ENCODE data around the gene SCP2.

Gene SCP2

GRCh38 chr1:52937433-52938182 is 10.5 kb downstream of the SCP2 start:
- H3F3A ChIP-seq (ENCODE audit: low read depth), result no peaks in the 10 kb centered on the region
- no peaks in the 10 kb centered on the region for H4K20me1 ChIP-seq (ENCODE audit: insufficient read depth, low read length, poor library complexity, severe bottlenecking)
- no peak overlapping the region for H3K4me2 ChIP-seq (ENCODE audit: low read depth, low read length, poor library complexity, severe bottlenecking)
- no peaks in the 10 kb centered on the region for H3K27me3 ChIP-seq (ENCODE audit: insufficient read depth, low read length, poor library complexity, severe bottlenecking)
- H3K36me3 ChIP-seq (ENCODE audit: insufficient read depth, low read length), result no peaks in the 10 kb centered on the region
- H3K79me2 ChIP-seq (ENCODE audit: insufficient read depth, low read length), result no peaks in the 10 kb centered on the region
- no peaks in the 10 kb centered on the region for H3K9me3 ChIP-seq (ENCODE audit: insufficient read depth, low read depth, low read length)
- H3K4me3 ChIP-seq (ENCODE audit: low read length, poor library complexity, severe bottlenecking), result no peak overlapping the region
- TF ChIP-seq EZH2phosphoT487 (IDR thresholded peaks at IDR 0.05; ENCODE audit: borderline replicate concordance) (no peak), CTCF (conservative IDR thresholded peaks at IDR 0.05; ENCODE audit: low read length) (no peak)
- H3K9me2 ChIP-seq (replicated peaks; ENCODE audit: low read depth, low read length), result no peaks in the 10 kb centered on the region
- H3K9ac ChIP-seq (ENCODE audit: low read depth, low read length, poor library complexity, severe bottlenecking), result no peak overlapping the region
- no peaks in the 10 kb centered on the region for H3K4me1 ChIP-seq (ENCODE audit: insufficient read depth, low read length, poor library complexity, severe bottlenecking)
- no peak overlapping the region for H2AFZ ChIP-seq (ENCODE audit: low read length)

GRCh38 chr1:52938183-52938451 is 11.0 kb downstream of the SCP2 start:
- no peaks in the 10 kb centered on the region for H3K9me3 ChIP-seq (ENCODE audit: insufficient read depth, low read depth, low read length)
- H4K20me1 ChIP-seq (ENCODE audit: insufficient read depth, low read length, poor library complexity, severe bottlenecking), result no peaks in the 10 kb centered on the region
- TF ChIP-seq EZH2phosphoT487 (IDR thresholded peaks at IDR 0.05; ENCODE audit: borderline replicate concordance) (no peak), CTCF (conservative IDR thresholded peaks at IDR 0.05; ENCODE audit: low read length) (no peak)
- H3K4me2 ChIP-seq (ENCODE audit: low read depth, low read length, poor library complexity, severe bottlenecking), result no peak overlapping the region
- no peaks in the 10 kb centered on the region for H3K9me2 ChIP-seq (replicated peaks; ENCODE audit: low read depth, low read length)
- H3K27me3 ChIP-seq (ENCODE audit: insufficient read depth, low read length, poor library complexity, severe bottlenecking), result no peaks in the 10 kb centered on the region
- H3K36me3 ChIP-seq (ENCODE audit: insufficient read depth, low read length), result no peaks in the 10 kb centered on the region
- H3K4me1 ChIP-seq (ENCODE audit: insufficient read depth, low read length, poor library complexity, severe bottlenecking), result no peaks in the 10 kb centered on the region
- H3K9ac ChIP-seq (ENCODE audit: low read depth, low read length, poor library complexity, severe bottlenecking), result no peak overlapping the region
- no peak overlapping the region for H3K4me3 ChIP-seq (ENCODE audit: low read length, poor library complexity, severe bottlenecking)
- no peaks in the 10 kb centered on the region for H3K79me2 ChIP-seq (ENCODE audit: insufficient read depth, low read length)
- no peak overlapping the region for H2AFZ ChIP-seq (ENCODE audit: low read length)
- no peaks in the 10 kb centered on the region for H3F3A ChIP-seq (ENCODE audit: low read depth)

GRCh38 chr1:52943876-52944416 is 16.9 kb downstream of the SCP2 start:
- H3K9me2 ChIP-seq (replicated peaks; ENCODE audit: low read depth, low read length), result no peaks in the 10 kb centered on the region
- no peaks in the 10 kb centered on the region for H3K27me3 ChIP-seq (ENCODE audit: insufficient read depth, low read length, poor library complexity, severe bottlenecking)
- no peak overlapping the region for H3K4me3 ChIP-seq (ENCODE audit: low read length, poor library complexity, severe bottlenecking)
- no peak overlapping the region for H2AFZ ChIP-seq (ENCODE audit: low read length)
- H3K4me2 ChIP-seq (ENCODE audit: low read depth, low read length, poor library complexity, severe bottlenecking), result no peak overlapping the region
- H4K20me1 ChIP-seq (ENCODE audit: insufficient read depth, low read length, poor library complexity, severe bottlenecking), result no peaks in the 10 kb centered on the region
- H3K79me2 ChIP-seq (ENCODE audit: insufficient read depth, low read length), result no peaks in the 10 kb centered on the region
- no peaks in the 10 kb centered on the region for H3K36me3 ChIP-seq (ENCODE audit: insufficient read depth, low read length)
- no peaks in the 10 kb centered on the region for H3K4me1 ChIP-seq (ENCODE audit: insufficient read depth, low read length, poor library complexity, severe bottlenecking)
- no peaks in the 10 kb centered on the region for H3K9me3 ChIP-seq (ENCODE audit: insufficient read depth, low read depth, low read length)
- TF ChIP-seq EZH2phosphoT487 (IDR thresholded peaks at IDR 0.05; ENCODE audit: borderline replicate concordance) (no peak), CTCF (conservative IDR thresholded peaks at IDR 0.05; ENCODE audit: low read length) (no peak)
- no peak overlapping the region for H3K9ac ChIP-seq (ENCODE audit: low read depth, low read length, poor library complexity, severe bottlenecking)
- no peaks in the 10 kb centered on the region for H3F3A ChIP-seq (ENCODE audit: low read depth)

Data from Loucy (cell line).